Stimulated activated effector memory CD8-positive, alpha-beta T cell treated with anti-CD3 and anti-CD28 coated beads, Interleukin-12 subunit alpha, Interleukin-12 subunit beta, amount 100 ng/mL, for 72 hours (primary cell): ENCODE measurements around the gene CBR1.

Experiments used
- ATAC-seq: fragments of 150-1000 bp; cut with Tn5 transposase; 2 replicates; pipeline ENCODE4 v1.10.0; 2021
- DNase-seq, 2 donors: peaks; one replicate each; pipeline ENCODE4 v3.0.0; 2021 to 2022; ENCODE audit warnings: low spot score in 2 of 2
- H3K27ac Mint-ChIP-seq: one replicate; pipeline ENCODE4 v1.8.0; 2022; ENCODE audit warnings: mild to moderate bottlenecking, mixed read lengths
- H3K36me3 Mint-ChIP-seq: one replicate; pipeline ENCODE4 v1.8.0; 2022; ENCODE audit warnings: mild to moderate bottlenecking, mixed read lengths
- H3K4me1 Mint-ChIP-seq: one replicate; pipeline ENCODE4 v1.8.0; 2022; ENCODE audit warnings: mixed read lengths
- H3K4me3 Mint-ChIP-seq: one replicate; pipeline ENCODE4 v1.8.0; 2022; ENCODE audit warnings: mild to moderate bottlenecking, mixed read lengths
- H3K9me3 Mint-ChIP-seq: one replicate; pipeline ENCODE4 v1.8.0; 2022; ENCODE audit warnings: mixed read lengths

Gene CBR1

GRCh38 chr21:36111238-36111637 lies 41.4 kb downstream of the CBR1 start:
- no peak for DNase-seq
- H3K36me3 Mint-ChIP-seq: peaks cover 13% of the 10 kb centered on the region
- H3K4me3 Mint-ChIP-seq: no peak overlapping the region
- H3K27ac Mint-ChIP-seq: no peak overlapping the region
- no peaks in the 10 kb centered on the region for H3K9me3 Mint-ChIP-seq
- H3K4me1 Mint-ChIP-seq: peaks cover 7% of the 10 kb centered on the region
- no peak for ATAC-seq

GRCh38 chr21:36113647-36114428 lies 44.0 kb downstream of the CBR1 start:
- peak in 1 of 2 donors; percentile 83 for DNase-seq
- Mint-ChIP-seq H3K36me3 (peaks cover 13% of the 10 kb centered on the region), H3K27ac (peak overlapping the region; percentile 38), H3K4me1 (peaks cover 7% of the 10 kb centered on the region), H3K9me3 (no peaks in the 10 kb centered on the region), H3K4me3 (peak overlapping the region; percentile 65)
- peak; percentile 55 for ATAC-seq

- Mint-ChIP-seq H3K4me3 (no peak overlapping the region), H3K27ac (no peak overlapping the region), H3K9me3 (no peaks in the 10 kb centered on the region), H3K36me3 (peaks cover 13% of the 10 kb centered on the region), H3K4me1 (peaks cover 7% of the 10 kb centered on the region)
- no peak for ATAC-seq
- DNase-seq: no peak
These were observed 45.4 kb downstream of the CBR1 start for GRCh38 chr21:36115138-36115730.

- Mint-ChIP-seq H3K4me1 (peaks cover 7% of the 10 kb centered on the region), H3K36me3 (peaks cover 13% of the 10 kb centered on the region), H3K4me3 (no peak overlapping the region), H3K27ac (no peak overlapping the region), H3K9me3 (no peaks in the 10 kb centered on the region)
- DNase-seq (no peak), ATAC-seq (no peak)
These were observed 47.5 kb downstream of the CBR1 start for GRCh38 chr21:36117286-36117741.

GRCh38 chr21:36120304-36120888 lies 50.6 kb downstream of the CBR1 start:
- ATAC-seq: no peak
- Mint-ChIP-seq H3K36me3 (no peaks in the 10 kb centered on the region), H3K4me1 (no peaks in the 10 kb centered on the region)

More at GRCh38 chr21:36120304-36120888, 50.6 kb downstream of the CBR1 start:
- no peak overlapping the region for H3K4me3 Mint-ChIP-seq
- no peak for DNase-seq
- no peaks in the 10 kb centered on the region for H3K9me3 Mint-ChIP-seq
- H3K27ac Mint-ChIP-seq: no peak overlapping the region
